Endothelial cell of umbilical vein (primary cell): ENCODE results near the gene ERCC4. TPM values are rescaled to one million over a fixed set of nuclear protein-coding genes. Genes with fewer than 3 reads are reported as not detected.

Experiments used
- BruUV-seq: library from RNA; stranded (reverse); fragments of 400-500 nt; replicated peaks from 2 replicates; lab custom pipeline; 2021; lab: Mats Ljungman, UMichigan
- CTCF ChIA-PET: fragments of 300-600, 350-600 bp; sonication (Branson Sonifier 250); formaldehyde crosslinking; loops from one replicate; lab custom pipeline; 2021; ENCODE audit warnings: antibody characterized with exemption, inconsistent platforms; lab: Charles Lee
- POLR2A ChIA-PET: fragments of 300-600, 350-600 bp; sonication (Branson Sonifier 250); formaldehyde crosslinking; loops from one replicate; lab custom pipeline; 2021; ENCODE audit warnings: antibody characterized with exemption, inconsistent platforms; lab: Charles Lee
- DNase-seq: peaks from one replicate; pipeline ENCODE4 v3.0.0-alpha.2; 2011; ENCODE audit warnings: low read depth, low spot score
- FAIRE-seq: peaks from 2 replicates; lab custom pipeline; 2011; peaks lifted over from hg19 to GRCh38; lab: Jason Lieb, UNC
- H2AFZ ChIP-seq: 2 replicates; pipeline ENCODE4 v1.6.0; 2012; ENCODE audit warnings: low read depth, low read length, control low read depth, inconsistent platforms
- H3K27ac ChIP-seq: 2 replicates; pipeline ENCODE4 v1.5.1; 2011; ENCODE audit warnings: low read depth, mild to moderate bottlenecking, control low read depth, low read length, moderate library complexity; ENCODE audit not compliant: insufficient read depth
- H3K27me3 ChIP-seq, 2 experiments: 2 replicates each; pipeline versions ENCODE4 v1.6.0 to v1.6.1; 2011; ENCODE audit warnings: low read length in 2 of 2, mixed read lengths in 1 of 2; ENCODE audit not compliant: control insufficient read depth in 2 of 2, insufficient read depth in 2 of 2
- H3K36me3 ChIP-seq, 2 experiments: 2 replicates in 1 of 2; 3 replicates in 1 of 2; pipeline ENCODE4 v1.5.1; 2011; ENCODE audit warnings: low read length in 2 of 2, mild to moderate bottlenecking in 1 of 2, moderate library complexity in 1 of 2; ENCODE audit not compliant: control insufficient read depth in 2 of 2, insufficient read depth in 2 of 2; ENCODE audit errors: extremely low read depth in 1 of 2
- H3K4me1 ChIP-seq: 3 replicates; pipeline ENCODE4 v1.5.1; 2011; ENCODE audit warnings: mild to moderate bottlenecking, low read length; ENCODE audit not compliant: control insufficient read depth, insufficient read depth; ENCODE audit errors: extremely low read depth
- H3K4me2 ChIP-seq: 2 replicates; pipeline ENCODE4 v1.6.1; 2011; ENCODE audit warnings: low read length, control low read depth, mixed read lengths; ENCODE audit not compliant: insufficient read depth
- H3K4me3 ChIP-seq, 3 experiments: fragments of 200-600 bp in 1 of 3; sonication (generic), shearing (Covaris generic) in 1 of 3; replicated peaks in 1 of 3; 2 replicates each; pipeline ENCODE4 v1.5.1; 2011 to 2016; ENCODE audit warnings: control low read depth in 3 of 3, low read length in 3 of 3, mild to moderate bottlenecking in 2 of 3, inconsistent platforms in 1 of 3, low read depth in 1 of 3, moderate library complexity in 1 of 3; ENCODE audit not compliant: insufficient read depth in 1 of 3
- H3K79me2 ChIP-seq: 2 replicates; pipeline ENCODE4 v1.6.0; 2012; ENCODE audit warnings: low read length, inconsistent platforms; ENCODE audit not compliant: control insufficient read depth, insufficient read depth
- H3K9ac ChIP-seq: replicated peaks from 2 replicates; pipeline ENCODE3; 2011; ENCODE audit warnings: low read length, control low read depth; ENCODE audit not compliant: insufficient read depth; ENCODE audit errors: extremely low read depth
- H3K9me1 ChIP-seq: replicated peaks from 3 replicates; pipeline ENCODE4 v1.6.0; 2011; ENCODE audit warnings: mild to moderate bottlenecking, low read length; ENCODE audit not compliant: control insufficient read depth, insufficient read depth; ENCODE audit errors: extremely low read depth
- H3K9me3 ChIP-seq: replicated peaks from 2 replicates; pipeline ENCODE4 v1.5.1; 2012; ENCODE audit warnings: low read length, inconsistent platforms; ENCODE audit not compliant: control insufficient read depth, insufficient read depth
- H4K20me1 ChIP-seq: replicated peaks from 2 replicates; pipeline ENCODE3; 2011; ENCODE audit warnings: mild to moderate bottlenecking, low read length; ENCODE audit not compliant: control insufficient read depth, insufficient read depth; ENCODE audit errors: extremely low read depth
- GATA2 ChIP-seq: IDR thresholded peaks from 2 replicates; pipeline ENCODE4 v1.7.0; 2011; ENCODE audit warnings: low read depth, mild to moderate bottlenecking, moderate library complexity, mixed read lengths, low read length; ENCODE audit not compliant: insufficient read length, insufficient read depth
- JUN ChIP-seq: IDR thresholded peaks from 2 replicates; pipeline ENCODE4 v1.6.1; 2011; ENCODE audit warnings: borderline replicate concordance, low read depth; ENCODE audit not compliant: insufficient read length, insufficient read depth
- POLR2A ChIP-seq: IDR thresholded peaks from 2 replicates; pipeline ENCODE4 v1.6.1; 2012; ENCODE audit warnings: low read depth, mild to moderate bottlenecking, control low read depth, low read length
- POLR2AphosphoS5 ChIP-seq: IDR thresholded peaks from 2 replicates; pipeline ENCODE4 v1.6.1; 2012; ENCODE audit warnings: low read depth, mild to moderate bottlenecking, control low read depth, low read length, moderate library complexity; ENCODE audit not compliant: insufficient read depth
- dilution Hi-C: fragments of 300-500 bp; cut with MboI; formaldehyde crosslinking; loops from one replicate; pipeline ENCODE4 v1.15.0; 2019; ENCODE audit warnings: low sequenced_read_pairs; ENCODE audit not compliant: extremely low pct_ligation_motif_present
- intact Hi-C: fragments of 100-400 bp; cut with micrococcal nuclease; formaldehyde crosslinking; loops from one replicate; pipeline ENCODE4 v1.10.0; 2022
- polyA plus RNA-seq, 4 experiments: library from polyadenylated mRNA; depleted of rRNA in 3 of 4; stranded (reverse) in 3 of 4; unstranded in 1 of 4; fragments of >200 nt; gene quantifications; 2 replicates each; pipeline versions ENCODE4 v1.2.1 to v1.2.3, GENCODE V29; 2011 to 2012; ENCODE audit warnings: missing spikeins in 1 of 4
- total RNA-seq: library from RNA; stranded (reverse); gene quantifications from 2 replicates; pipeline ENCODE4 v1.2.3, GENCODE V29; 2021
- TF ChIP-seq, protein P1 (sequence below): IDR thresholded peaks from 2 replicates; pipeline ENCODE4 v1.6.1; 2011; ENCODE audit not compliant: insufficient read depth, insufficient read length

Gene ERCC4
- total and polyA plus RNA-seq, 2 donors (not counting 3 experiments of a cell fraction or from before 2014, with no cell fraction given) = 4.9 to 17.1 TPM

DNA sequence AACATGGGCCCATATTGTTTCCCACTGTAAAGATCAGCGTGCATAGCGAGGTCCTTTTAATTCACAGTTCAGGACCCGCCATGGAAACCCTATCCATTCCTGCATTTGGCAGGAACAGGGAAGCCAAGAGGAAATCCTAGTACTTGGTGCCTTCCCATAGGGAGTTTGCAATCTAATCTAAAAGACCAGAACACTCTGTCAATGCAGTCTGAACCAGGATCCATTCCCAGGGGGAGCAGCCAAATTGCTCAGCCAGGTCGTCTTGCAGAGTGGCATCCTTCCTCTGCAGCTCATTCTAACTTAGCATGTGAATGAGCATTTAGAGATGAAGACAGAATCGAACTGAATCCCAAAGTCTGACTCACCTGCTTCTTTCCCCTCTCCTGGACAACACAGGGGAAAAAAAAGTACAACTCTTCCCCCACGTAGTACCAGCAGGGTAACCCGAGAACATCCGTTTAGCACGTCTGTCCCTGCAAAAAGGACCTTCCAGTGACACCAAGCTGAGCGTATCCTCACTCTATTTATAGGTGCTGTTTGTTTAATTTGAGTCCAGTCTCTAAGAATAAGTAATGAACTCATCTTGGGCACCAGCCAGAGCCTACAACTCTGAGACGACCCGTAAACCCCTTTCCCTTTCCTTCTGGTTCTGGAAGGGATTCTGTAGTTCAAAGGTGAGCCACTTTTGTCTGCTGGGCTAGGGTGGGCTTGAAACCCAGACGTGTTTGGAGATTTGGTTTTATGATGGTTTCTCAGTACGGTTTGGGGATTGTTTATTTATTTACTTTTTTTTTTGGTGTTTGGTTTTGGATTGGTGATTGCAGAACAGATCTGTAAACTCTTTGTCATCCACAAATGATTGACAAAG lies 74.5 kb downstream of the ERCC4 start:
- POLR2A ChIA-PET = no interaction called here
- no TSS peak for BruUV-seq
- no peak overlapping the region for H3K27ac ChIP-seq
- H3K27me3 ChIP-seq = peaks cover 3 to 7% of the 10 kb centered on the region in 2 experiments
- H3K36me3 ChIP-seq = no peaks in the 10 kb centered on the region
- CTCF ChIA-PET = interaction anchor here (1.2 kb wide), 1 partner anchor 192 kb away, joined by 3 read pairs; no protein-coding TSS in a partner anchor
- TF ChIP-seq GATA2 = no peak
- TF ChIP-seq JUN = no peak
- no peak for TF ChIP-seq POLR2AphosphoS5
- DNase-seq = peak; percentile 28
- H3K9me3 ChIP-seq = no peaks in the 10 kb centered on the region
- H3K79me2 ChIP-seq = no peaks in the 10 kb centered on the region
- peaks cover 7% of the 10 kb centered on the region for H3K4me1 ChIP-seq
- intact Hi-C loops = no loop called here
- no peak overlapping the region for H2AFZ ChIP-seq
- dilution Hi-C loops = no loop called here
- H3K4me3 ChIP-seq = no peak overlapping the region
- no peak overlapping the region for H3K4me2 ChIP-seq
- no peaks in the 10 kb centered on the region for H3K9me1 ChIP-seq
- no peak for FAIRE-seq
- H4K20me1 ChIP-seq = no peaks in the 10 kb centered on the region
- H3K9ac ChIP-seq = no peak overlapping the region

GRCh38 chr16:13995194-13995593 lies 75.2 kb downstream of the ERCC4 start:
- dilution Hi-C loops (no loop called here), intact Hi-C loops (no loop called here)
- ChIA-PET CTCF (no interaction called here), POLR2A (no interaction called here)
- Histone ChIP-seq H2AFZ (no peak overlapping the region), H3K4me2 (no peak overlapping the region), H3K27me3 (peaks cover 4 to 9% of the 10 kb centered on the region in 2 experiments), H3K27ac (no peak overlapping the region), H3K9me1 (no peaks in the 10 kb centered on the region), H3K4me1 (peaks cover 10% of the 10 kb centered on the region), H3K9me3 (no peaks in the 10 kb centered on the region), H4K20me1 (no peaks in the 10 kb centered on the region), H3K9ac (no peak overlapping the region), H3K4me3 (no peak overlapping the region), H3K36me3 (no peaks in the 10 kb centered on the region), H3K79me2 (no peaks in the 10 kb centered on the region)
- BruUV-seq = no TSS peak
- DNase-seq (no peak), FAIRE-seq (no peak)
- TF ChIP-seq JUN = no peak
- TF ChIP-seq POLR2A = no peak
- TF ChIP-seq, protein P1, sequence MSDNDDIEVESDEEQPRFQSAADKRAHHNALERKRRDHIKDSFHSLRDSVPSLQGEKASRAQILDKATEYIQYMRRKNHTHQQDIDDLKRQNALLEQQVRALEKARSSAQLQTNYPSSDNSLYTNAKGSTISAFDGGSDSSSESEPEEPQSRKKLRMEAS = no peak
